OCI-LY1 (cell line): Measurements from ENCODE around the gene DYSF.

Experiments used
- H2AFZ ChIP-seq: fragments of 200-600 bp; sonication (generic), shearing (Covaris generic); 2 replicates; pipeline ENCODE4 v1.6.0; 2014; ENCODE audit warnings: antibody characterized with exemption, mild to moderate bottlenecking, low read length
- H3F3A ChIP-seq: fragments of 200-600 bp; sonication (generic), shearing (Covaris generic); 2 replicates; pipeline ENCODE4 v1.6.0; 2014; ENCODE audit warnings: mild to moderate bottlenecking, antibody characterized with exemption, low read length, moderate library complexity; ENCODE audit not compliant: insufficient read depth
- H3K27ac ChIP-seq: fragments of 200-600 bp; sonication (generic); 2 replicates; pipeline ENCODE4 v1.5.1; 2014; ENCODE audit warnings: low read length, mixed run types, mild to moderate bottlenecking, low read depth; ENCODE audit not compliant: poor library complexity, severe bottlenecking
- H3K27me3 ChIP-seq: fragments of 200-600 bp; sonication (generic); 2 replicates; pipeline ENCODE4 v1.6.0; 2014; ENCODE audit warnings: antibody characterized with exemption, mild to moderate bottlenecking, low read length, moderate library complexity; ENCODE audit not compliant: insufficient read depth
- H3K36me3 ChIP-seq: fragments of 200-600 bp; sonication (generic); 2 replicates; pipeline ENCODE4 v1.6.1; 2014; ENCODE audit warnings: mild to moderate bottlenecking, antibody characterized with exemption, low read length, moderate library complexity, mixed read lengths; ENCODE audit not compliant: insufficient read depth
- H3K4me1 ChIP-seq: fragments of 200-600 bp; sonication (generic); 2 replicates; pipeline ENCODE4 v1.5.1; 2014; ENCODE audit warnings: mild to moderate bottlenecking, low read length, moderate library complexity; ENCODE audit not compliant: insufficient read depth, severe bottlenecking
- H3K4me2 ChIP-seq: fragments of 200-600 bp; sonication (generic), shearing (Covaris generic); 2 replicates; pipeline ENCODE4 v1.6.1; 2014; ENCODE audit warnings: low read length
- H3K4me3 ChIP-seq: fragments of 200-600 bp; sonication (generic); 2 replicates; pipeline ENCODE4 v1.5.1; 2014; ENCODE audit warnings: low read length, low read depth, mild to moderate bottlenecking, mixed read lengths; ENCODE audit not compliant: poor library complexity, severe bottlenecking
- H3K79me2 ChIP-seq: fragments of 200-600 bp; shearing (Covaris generic); 2 replicates; pipeline ENCODE4 v1.6.1; 2016; ENCODE audit warnings: mixed run types, low read length, mixed read lengths; ENCODE audit not compliant: insufficient read depth
- H3K9ac ChIP-seq: fragments of 200-600 bp; sonication (generic), shearing (Covaris generic); 2 replicates; pipeline ENCODE4 v1.6.1; 2014; ENCODE audit warnings: mild to moderate bottlenecking, low read length, mixed read lengths
- H3K9me2 ChIP-seq: fragments of 200-600 bp; sonication (generic), shearing (Covaris generic); 2 replicates; pipeline ENCODE4 v1.6.1; 2014; ENCODE audit warnings: low read depth, mild to moderate bottlenecking, low read length, mixed read lengths
- H3K9me3 ChIP-seq: fragments of 200-600 bp; shearing (Covaris generic); 2 replicates; pipeline ENCODE4 v1.6.1; 2014; ENCODE audit warnings: low read length, mixed read lengths
- H4K20me1 ChIP-seq: fragments of 200-600 bp; sonication (generic), shearing (Covaris generic); 2 replicates; pipeline ENCODE4 v1.6.0; 2016; ENCODE audit warnings: mild to moderate bottlenecking, low read length; ENCODE audit not compliant: insufficient read depth
- EZH2 ChIP-seq: fragments of 200-600 bp; sonication (generic), shearing (Covaris generic); IDR thresholded peaks from 2 replicates; pipeline ENCODE4 v1.8.0; 2017; ENCODE audit warnings: borderline replicate concordance, mixed run types, mild to moderate bottlenecking, antibody characterized with exemption, low read length, moderate library complexity, mixed read lengths
- TF ChIP-seq, protein P1 (sequence below): fragments of 200-600 bp; sonication (generic), shearing (Covaris generic); IDR thresholded peaks from 2 replicates; pipeline ENCODE4 v1.5.1; 2017; ENCODE audit warnings: mild to moderate bottlenecking, antibody characterized with exemption, low read length, moderate library complexity, mixed read lengths

Gene DYSF

DNA sequence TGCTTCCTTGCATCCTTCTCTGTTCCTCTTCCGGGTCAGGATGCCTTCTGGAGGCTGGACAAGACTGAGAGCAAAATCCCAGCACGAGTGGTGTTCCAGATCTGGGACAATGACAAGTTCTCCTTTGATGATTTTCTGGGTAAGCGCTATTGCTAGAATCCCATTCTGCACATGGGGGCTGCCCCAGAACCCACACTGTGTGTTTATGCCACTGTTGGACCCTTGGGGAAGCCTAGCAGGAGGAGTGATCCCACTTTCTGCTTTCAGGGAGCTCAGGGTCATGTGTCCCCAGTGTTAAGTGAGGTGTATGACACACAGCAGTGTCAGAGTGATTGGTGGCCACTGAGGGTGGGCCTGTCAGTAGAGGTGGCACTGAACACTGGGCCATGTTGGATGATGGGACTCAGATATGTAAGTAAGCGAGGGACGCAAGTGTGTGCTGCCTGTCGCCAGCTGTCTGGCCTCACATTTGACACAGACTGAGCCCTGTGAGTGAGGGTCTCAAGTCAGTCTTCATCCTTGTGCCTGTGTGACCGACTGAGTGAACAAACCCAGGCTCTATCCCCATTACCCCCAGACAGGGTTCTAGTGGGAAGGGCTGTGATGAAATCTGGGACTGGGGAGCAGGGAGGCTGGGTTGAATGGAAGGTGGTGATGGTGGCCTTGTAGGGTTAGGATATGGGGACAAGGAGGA lies 220.9 kb downstream of the DYSF start:
- H4K20me1 ChIP-seq, result no peaks in the 10 kb centered on the region
- no peak overlapping the region for H3K4me3 ChIP-seq
- H2AFZ ChIP-seq, result no peak overlapping the region
- no peak overlapping the region for H3K27ac ChIP-seq
- H3K79me2 ChIP-seq, result no peaks in the 10 kb centered on the region
- no peak overlapping the region for H3K4me2 ChIP-seq
- no peaks in the 10 kb centered on the region for H3K9me3 ChIP-seq
- H3K9me2 ChIP-seq, result no peaks in the 10 kb centered on the region
- H3K36me3 ChIP-seq, result no peaks in the 10 kb centered on the region
- peaks cover 4% of the 10 kb centered on the region for H3K4me1 ChIP-seq
- H3K27me3 ChIP-seq, result no peaks in the 10 kb centered on the region
- H3K9ac ChIP-seq, result no peak overlapping the region
- TF ChIP-seq, protein P1, sequence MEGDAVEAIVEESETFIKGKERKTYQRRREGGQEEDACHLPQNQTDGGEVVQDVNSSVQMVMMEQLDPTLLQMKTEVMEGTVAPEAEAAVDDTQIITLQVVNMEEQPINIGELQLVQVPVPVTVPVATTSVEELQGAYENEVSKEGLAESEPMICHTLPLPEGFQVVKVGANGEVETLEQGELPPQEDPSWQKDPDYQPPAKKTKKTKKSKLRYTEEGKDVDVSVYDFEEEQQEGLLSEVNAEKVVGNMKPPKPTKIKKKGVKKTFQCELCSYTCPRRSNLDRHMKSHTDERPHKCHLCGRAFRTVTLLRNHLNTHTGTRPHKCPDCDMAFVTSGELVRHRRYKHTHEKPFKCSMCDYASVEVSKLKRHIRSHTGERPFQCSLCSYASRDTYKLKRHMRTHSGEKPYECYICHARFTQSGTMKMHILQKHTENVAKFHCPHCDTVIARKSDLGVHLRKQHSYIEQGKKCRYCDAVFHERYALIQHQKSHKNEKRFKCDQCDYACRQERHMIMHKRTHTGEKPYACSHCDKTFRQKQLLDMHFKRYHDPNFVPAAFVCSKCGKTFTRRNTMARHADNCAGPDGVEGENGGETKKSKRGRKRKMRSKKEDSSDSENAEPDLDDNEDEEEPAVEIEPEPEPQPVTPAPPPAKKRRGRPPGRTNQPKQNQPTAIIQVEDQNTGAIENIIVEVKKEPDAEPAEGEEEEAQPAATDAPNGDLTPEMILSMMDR, result no peak
- no peak for TF ChIP-seq EZH2
- H3F3A ChIP-seq, result no peaks in the 10 kb centered on the region

DNA sequence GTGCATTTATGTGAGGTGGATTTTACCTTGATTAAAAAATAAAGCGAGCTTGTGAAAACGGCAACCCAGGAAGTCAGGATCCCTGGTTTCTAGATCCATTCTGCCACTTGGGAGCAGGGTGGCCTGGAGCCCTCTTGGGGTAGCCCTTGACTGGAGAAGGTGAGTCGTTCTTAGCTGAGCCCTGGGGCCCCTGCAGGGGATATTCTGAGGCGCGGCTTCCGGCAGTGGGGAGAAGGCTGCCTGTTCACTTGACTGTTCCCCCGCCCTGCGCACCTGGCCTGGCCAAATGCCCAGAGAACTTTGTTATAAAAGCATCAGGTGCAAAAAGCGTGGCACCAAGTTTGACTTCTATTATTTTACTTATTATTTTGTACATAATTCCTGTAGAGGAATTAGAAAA lies 221.9 kb downstream of the DYSF start:
- Histone ChIP-seq H3K9me3 (no peaks in the 10 kb centered on the region), H4K20me1 (no peaks in the 10 kb centered on the region), H3K4me2 (no peak overlapping the region), H3K27ac (no peak overlapping the region), H3K4me1 (peaks cover 4% of the 10 kb centered on the region), H3K79me2 (no peaks in the 10 kb centered on the region), H2AFZ (no peak overlapping the region), H3F3A (no peaks in the 10 kb centered on the region), H3K9me2 (no peaks in the 10 kb centered on the region), H3K9ac (no peak overlapping the region), H3K36me3 (no peaks in the 10 kb centered on the region), H3K4me3 (no peak overlapping the region), H3K27me3 (no peaks in the 10 kb centered on the region)
- TF ChIP-seq, protein P1, result no peak
- TF ChIP-seq EZH2, result no peak

DNA sequence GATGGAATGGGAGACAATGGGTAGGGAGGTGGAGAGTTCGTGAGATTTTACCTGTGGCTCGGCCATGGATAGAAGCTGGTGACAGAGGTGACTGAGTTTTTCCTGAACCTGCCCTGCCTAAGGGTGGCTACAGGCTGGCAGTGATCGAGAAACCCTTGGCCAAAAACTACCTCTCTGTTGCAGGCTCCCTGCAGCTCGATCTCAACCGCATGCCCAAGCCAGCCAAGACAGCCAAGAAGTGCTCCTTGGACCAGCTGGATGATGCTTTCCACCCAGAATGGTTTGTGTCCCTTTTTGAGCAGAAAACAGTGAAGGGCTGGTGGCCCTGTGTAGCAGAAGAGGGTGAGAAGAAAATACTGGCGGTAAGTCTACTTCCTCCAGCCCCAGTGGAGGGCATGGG lies 225.5 kb downstream of the DYSF start:
- no peak overlapping the region for H2AFZ ChIP-seq
- no peaks in the 10 kb centered on the region for H3K27me3 ChIP-seq
- H3K36me3 ChIP-seq, result no peaks in the 10 kb centered on the region
- H3K9ac ChIP-seq, result no peak overlapping the region
- peaks cover 4% of the 10 kb centered on the region for H3K4me1 ChIP-seq
- no peaks in the 10 kb centered on the region for H3K9me2 ChIP-seq
- H3K4me3 ChIP-seq, result no peak overlapping the region
- H3K9me3 ChIP-seq, result no peaks in the 10 kb centered on the region
- no peak overlapping the region for H3K27ac ChIP-seq
- no peaks in the 10 kb centered on the region for H4K20me1 ChIP-seq
- H3K79me2 ChIP-seq, result no peaks in the 10 kb centered on the region
- no peaks in the 10 kb centered on the region for H3F3A ChIP-seq
- no peak overlapping the region for H3K4me2 ChIP-seq
- TF ChIP-seq EZH2, result no peak
- TF ChIP-seq, protein P1, result no peak
